Tibial artery (tissue), 4 donors: ENCODE data around the gene SLFN12L.
"Not testable (repeated sequence)": the region's sequence is repeated elsewhere in the genome, so short reads cannot be mapped to it uniquely, and the experiment has no call there.

Experiments
- DNase-seq, 2 donors: peaks; one replicate each; pipeline ENCODE4 v3.0.0-alpha.2; 2019
- H3K27ac ChIP-seq, 2 donors: fragments of 200-600 bp; sonication (generic) in 1 of 2; 1 replicate in 1 of 2; 2 replicates in 1 of 2; pipeline ENCODE4 v1.5.1; 2018 to 2019; ENCODE audit warnings: mild to moderate bottlenecking in 1 of 2
- H3K27me3 ChIP-seq, 2 donors: fragments of 200-600 bp; sonication (generic) in 1 of 2; one replicate each; pipeline versions ENCODE4 v1.5.1 to v1.6.0; 2016 to 2019
- H3K36me3 ChIP-seq, 3 donors: fragments of 200-600 bp; sonication (generic) in 2 of 3; one replicate each; pipeline ENCODE4 v1.5.1; 2016 to 2019; ENCODE audit warnings: mild to moderate bottlenecking in 2 of 3
- H3K4me1 ChIP-seq, 4 donors: fragments of 200-600 bp; sonication (generic) in 2 of 4; 1 replicate in 3 of 4; 2 replicates in 1 of 4; pipeline ENCODE4 v1.5.1; 2016 to 2019
- H3K4me3 ChIP-seq, 2 donors: fragments of 200-600 bp; sonication (generic) in 1 of 2; 1 replicate in 1 of 2; 2 replicates in 1 of 2; pipeline ENCODE4 v1.5.1; 2018 to 2019; ENCODE audit warnings: mild to moderate bottlenecking in 2 of 2
- H3K9me3 ChIP-seq, 3 donors: fragments of 200-600 bp; sonication (generic) in 1 of 3; one replicate each; pipeline ENCODE4 v1.5.1; 2016 to 2019
- CTCF ChIP-seq, 2 experiments: fragments of 200-600 bp in 1 of 2; fragments of 450-650 bp in 1 of 2; IDR thresholded peaks; one replicate each; pipeline ENCODE4 v1.5.1; 2017 to 2019; ENCODE audit warnings: antibody characterized with exemption in 2 of 2, mild to moderate bottlenecking in 1 of 2, moderate library complexity in 1 of 2
- intact Hi-C: fragments of 100-400 bp; cut with DNase I; formaldehyde crosslinking; loops from one replicate; pipeline ENCODE4 v1.15.0; 2023; ENCODE audit warnings: low total_unique reads

SLFN12L gene

DNA sequence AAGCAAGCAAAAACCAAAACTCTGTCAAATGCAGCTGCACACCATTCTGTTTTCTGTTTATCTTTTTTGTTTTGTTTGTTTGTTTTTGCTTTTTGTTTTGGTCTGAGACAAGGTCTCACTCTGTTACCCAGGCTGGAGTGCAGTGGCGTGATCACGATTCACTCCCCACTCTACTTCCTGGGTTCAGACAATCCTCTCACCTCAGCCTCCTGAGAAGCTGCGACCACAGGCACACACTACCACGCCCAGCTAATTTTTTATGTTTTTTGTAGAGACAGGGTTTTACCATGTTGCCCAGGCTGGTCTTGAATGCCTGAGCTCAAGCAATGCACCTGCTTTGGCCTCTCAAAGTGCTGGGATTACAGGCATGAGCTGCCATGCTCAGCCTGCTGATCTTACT, 69.7 kb downstream of the SLFN12L start:
- Histone ChIP-seq H3K4me1 (no peaks in the 10 kb centered on the region), H3K36me3 (no peaks in the 10 kb centered on the region), H3K4me3 (no peak overlapping the region), H3K9me3 (no peaks in the 10 kb centered on the region), H3K27me3 (peaks cover 0 to 15% of the 10 kb centered on the region in 2 donors), H3K27ac (no peak overlapping the region)
- intact Hi-C loops = no loop called here
- no peak for TF ChIP-seq CTCF (IDR thresholded peaks at IDR 0.05)
- DNase-seq = no peak

- Histone ChIP-seq H3K9me3 (no peaks in the 10 kb centered on the region), H3K27me3 (peaks cover 0 to 28% of the 10 kb centered on the region in 2 donors), H3K36me3 (no peaks in the 10 kb centered on the region), H3K4me3 (peak overlapping the region in 1 of 2 donors; percentile 27), H3K27ac (no peak overlapping the region), H3K4me1 (peaks cover 0 to 6% (median 0%) of the 10 kb centered on the region in 4 donors)
- no peak for TF ChIP-seq CTCF (IDR thresholded peaks at IDR 0.05)
- intact Hi-C loops = no loop called here
- DNase-seq = no peak
Measured at GRCh38 chr17:35460354-35460851, 77.1 kb downstream of the SLFN12L start.

GRCh38 chr17:35454035-35454434, 83.4 kb downstream of the SLFN12L start:
- H3K4me3 ChIP-seq, H3K27ac ChIP-seq, H3K9me3 ChIP-seq, intact Hi-C loops, H3K36me3 ChIP-seq, H3K4me1 ChIP-seq, DNase-seq: not testable (repeated sequence)
- H3K27me3 ChIP-seq = peaks cover 2 to 18% of the 10 kb centered on the region in 2 donors

DNA sequence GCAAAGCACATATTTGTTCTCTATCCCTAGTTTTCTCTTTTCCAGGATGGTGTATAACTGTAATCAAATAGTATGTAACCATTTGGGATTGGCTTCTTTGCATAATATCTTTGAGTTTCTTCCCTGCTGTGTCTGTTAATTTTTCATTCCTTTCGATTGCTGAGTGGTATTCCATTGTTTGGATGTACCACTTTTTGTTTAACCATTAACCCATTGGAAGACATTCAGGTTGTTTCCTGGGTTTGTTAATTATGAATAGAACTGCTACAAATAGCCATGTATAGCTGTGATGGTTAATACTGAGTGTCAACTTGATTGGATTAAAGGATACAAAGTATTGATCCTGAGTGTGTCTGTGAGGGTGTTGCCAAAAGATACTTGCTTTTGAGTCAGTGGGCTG, 84.3 kb downstream of the SLFN12L start:
- no peak overlapping the region for H3K4me3 ChIP-seq
- no peak for DNase-seq
- intact Hi-C loops = no loop called here

GRCh38 chr17:35449371-35449931, 88.0 kb downstream of the SLFN12L start:
- H3K9me3 ChIP-seq = no peaks in the 10 kb centered on the region
- no peak for TF ChIP-seq CTCF (IDR thresholded peaks at IDR 0.05)
- H3K27ac ChIP-seq = no peak overlapping the region
- peak overlapping the region; percentile 31 to 63 for H3K4me3 ChIP-seq
- intact Hi-C loops = no loop called here
- H3K4me1 ChIP-seq = peaks cover 0 to 22% (median 4%) of the 10 kb centered on the region in 4 donors
- no peaks in the 10 kb centered on the region for H3K36me3 ChIP-seq
- peaks cover 2 to 25% of the 10 kb centered on the region in 2 donors for H3K27me3 ChIP-seq
- DNase-seq = peak; percentile 21 to 63

More for the DNA sequence above, 84.3 kb downstream of the SLFN12L start:
- no peak for TF ChIP-seq CTCF (IDR thresholded peaks at IDR 0.05)
- Histone ChIP-seq H3K4me1 (peaks cover 0 to 16% (median 2%) of the 10 kb centered on the region in 4 donors), H3K36me3 (no peaks in the 10 kb centered on the region), H3K27ac (no peak overlapping the region), H3K9me3 (no peaks in the 10 kb centered on the region), H3K27me3 (peaks cover 2 to 24% of the 10 kb centered on the region in 2 donors)

- no peak overlapping the region for H3K27ac ChIP-seq
- H3K4me3 ChIP-seq = peak overlapping the region; percentile 48 to 63
- H3K4me1 ChIP-seq = peaks cover 0 to 22% (median 4%) of the 10 kb centered on the region in 4 donors
- no peak for TF ChIP-seq CTCF (IDR thresholded peaks at IDR 0.05)
- H3K27me3 ChIP-seq = peaks cover 2 to 19% of the 10 kb centered on the region in 2 donors
- intact Hi-C loops = no loop called here
- no peaks in the 10 kb centered on the region for H3K9me3 ChIP-seq
- no peaks in the 10 kb centered on the region for H3K36me3 ChIP-seq
- DNase-seq = no peak
Measured at GRCh38 chr17:35448899-35449227, 88.6 kb downstream of the SLFN12L start.
